Endometrium (tissue), 2 donors: ENCODE data around the gene COMP.

Source experiments
- FAIRE-seq: peaks from 2 replicates; lab custom pipeline; 2012; peaks lifted over from hg19 to GRCh38; lab: Jason Lieb, UNC
- donor health status: control.
- donor health status: control.

Gene COMP

GRCh38 chr19:18782559-18783225, 8.4 kb downstream of the COMP start:
- no peak for FAIRE-seq

- FAIRE-seq = no peak
These were observed 9.1 kb downstream of the COMP start for GRCh38 chr19:18781885-18782527.

GRCh38 chr19:18781047-18781600, 10.0 kb downstream of the COMP start:
- FAIRE-seq = no peak

DNA sequence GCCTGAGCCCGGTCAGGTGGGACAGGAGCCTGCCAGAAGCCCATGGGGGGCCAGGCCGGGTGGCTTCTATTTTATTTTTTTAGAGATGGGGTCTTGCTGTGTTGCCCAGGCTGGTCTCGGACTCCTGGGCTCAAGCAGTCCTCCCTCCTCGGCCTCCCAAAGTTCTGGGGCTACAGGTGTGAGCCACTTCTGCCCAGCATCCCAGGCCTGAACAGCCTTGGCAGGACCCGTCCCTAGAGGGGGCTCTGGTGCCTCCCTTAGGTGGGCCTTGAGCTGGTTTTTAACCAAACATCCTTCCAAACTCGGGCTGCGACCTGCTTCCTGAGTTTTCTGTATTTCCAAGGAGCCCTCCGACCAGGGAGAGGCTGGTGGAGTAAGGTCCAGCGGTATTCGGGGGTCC, 10.5 kb downstream of the COMP start:
- FAIRE-seq = no peak

- FAIRE-seq = no peak
These were observed 11.0 kb downstream of the COMP start for GRCh38 chr19:18780081-18780480.

GRCh38 chr19:18778826-18779495, 12.1 kb downstream of the COMP start:
- FAIRE-seq = no peak

DNA sequence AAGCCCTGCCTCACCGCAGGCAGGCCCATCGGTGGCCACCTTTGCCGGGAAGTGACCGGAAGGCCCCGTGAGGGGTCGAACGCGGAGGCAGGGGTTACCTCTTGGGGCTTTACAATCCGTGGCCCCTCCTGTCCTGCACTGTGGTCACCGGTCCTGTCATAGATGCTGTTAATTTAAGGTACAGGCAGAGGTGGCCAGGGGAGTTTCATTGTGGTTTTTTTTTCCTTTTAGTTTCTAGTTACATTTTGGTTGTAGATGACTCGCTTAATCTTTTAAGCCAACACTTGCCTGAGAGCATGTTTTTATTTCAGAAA, 13.1 kb downstream of the COMP start:
- FAIRE-seq = no peak

DNA sequence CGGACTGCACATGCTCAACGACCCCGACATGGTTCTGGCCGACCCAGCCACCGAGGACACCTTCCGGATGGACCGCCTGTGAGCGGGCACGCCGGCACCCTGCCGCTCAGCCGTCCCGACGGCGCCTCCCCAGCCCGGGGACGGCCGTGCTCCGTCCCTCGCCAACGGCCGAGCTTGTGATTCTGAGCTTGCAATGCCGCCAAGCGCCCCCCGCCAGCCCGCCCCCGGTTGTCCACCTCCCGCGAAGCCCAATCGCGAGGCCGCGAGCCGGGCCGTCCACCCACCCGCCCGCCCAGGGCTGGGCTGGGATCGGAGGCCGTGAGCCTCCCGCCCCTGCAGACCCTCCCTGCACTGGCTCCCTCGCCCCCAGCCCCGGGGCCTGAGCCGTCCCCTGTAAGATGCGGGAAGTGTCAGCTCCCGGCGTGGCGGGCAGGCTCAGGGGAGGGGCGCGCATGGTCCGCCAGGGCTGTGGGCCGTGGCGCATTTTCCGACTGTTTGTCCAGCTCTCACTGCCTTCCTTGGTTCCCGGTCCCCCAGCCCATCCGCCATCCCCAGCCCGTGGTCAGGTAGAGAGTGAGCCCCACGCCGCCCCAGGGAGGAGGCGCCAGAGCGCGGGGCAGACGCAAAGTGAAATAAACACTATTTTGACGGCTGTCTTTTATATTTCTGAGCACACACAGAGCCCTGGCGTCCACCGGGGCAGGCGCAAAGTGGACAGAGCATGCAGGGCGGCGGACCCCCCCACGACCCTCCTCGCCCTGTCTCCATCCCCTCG, 13.6 kb downstream of the COMP start:
- no peak for FAIRE-seq

- FAIRE-seq = no peak
These were observed 14.4 kb downstream of the COMP start for GRCh38 chr19:18776736-18777135.

- no peak for FAIRE-seq
These were observed 14.9 kb downstream of the COMP start for GRCh38 chr19:18776288-18776594.

- no peak for FAIRE-seq
These were observed 15.4 kb downstream of the COMP start for GRCh38 chr19:18775586-18776287.

- FAIRE-seq = no peak
These were observed 16.2 kb downstream of the COMP start for GRCh38 chr19:18774782-18775444.

GRCh38 chr19:18774107-18774506, 17.0 kb downstream of the COMP start:
- FAIRE-seq = no peak

DNA sequence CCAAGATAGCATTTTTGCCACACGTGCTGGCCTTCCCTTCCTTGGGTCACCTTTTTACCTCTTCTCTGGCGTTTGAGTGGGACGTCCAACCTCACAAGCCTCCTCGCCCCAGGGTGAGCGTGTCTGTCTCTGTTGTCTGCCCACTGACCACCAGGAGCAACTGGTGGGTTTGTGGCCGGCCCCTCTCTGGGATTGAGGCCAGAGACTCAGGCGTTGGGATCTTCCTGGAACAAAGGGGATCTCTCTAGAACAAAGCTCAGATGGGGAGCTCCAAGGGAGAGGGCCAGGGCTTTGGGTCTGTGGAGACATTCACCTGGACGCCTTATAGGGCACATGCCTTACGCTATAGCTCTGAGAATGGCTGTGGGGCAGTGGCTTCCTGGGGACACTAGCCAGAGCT, 17.4 kb downstream of the COMP start:
- no peak for FAIRE-seq

DNA sequence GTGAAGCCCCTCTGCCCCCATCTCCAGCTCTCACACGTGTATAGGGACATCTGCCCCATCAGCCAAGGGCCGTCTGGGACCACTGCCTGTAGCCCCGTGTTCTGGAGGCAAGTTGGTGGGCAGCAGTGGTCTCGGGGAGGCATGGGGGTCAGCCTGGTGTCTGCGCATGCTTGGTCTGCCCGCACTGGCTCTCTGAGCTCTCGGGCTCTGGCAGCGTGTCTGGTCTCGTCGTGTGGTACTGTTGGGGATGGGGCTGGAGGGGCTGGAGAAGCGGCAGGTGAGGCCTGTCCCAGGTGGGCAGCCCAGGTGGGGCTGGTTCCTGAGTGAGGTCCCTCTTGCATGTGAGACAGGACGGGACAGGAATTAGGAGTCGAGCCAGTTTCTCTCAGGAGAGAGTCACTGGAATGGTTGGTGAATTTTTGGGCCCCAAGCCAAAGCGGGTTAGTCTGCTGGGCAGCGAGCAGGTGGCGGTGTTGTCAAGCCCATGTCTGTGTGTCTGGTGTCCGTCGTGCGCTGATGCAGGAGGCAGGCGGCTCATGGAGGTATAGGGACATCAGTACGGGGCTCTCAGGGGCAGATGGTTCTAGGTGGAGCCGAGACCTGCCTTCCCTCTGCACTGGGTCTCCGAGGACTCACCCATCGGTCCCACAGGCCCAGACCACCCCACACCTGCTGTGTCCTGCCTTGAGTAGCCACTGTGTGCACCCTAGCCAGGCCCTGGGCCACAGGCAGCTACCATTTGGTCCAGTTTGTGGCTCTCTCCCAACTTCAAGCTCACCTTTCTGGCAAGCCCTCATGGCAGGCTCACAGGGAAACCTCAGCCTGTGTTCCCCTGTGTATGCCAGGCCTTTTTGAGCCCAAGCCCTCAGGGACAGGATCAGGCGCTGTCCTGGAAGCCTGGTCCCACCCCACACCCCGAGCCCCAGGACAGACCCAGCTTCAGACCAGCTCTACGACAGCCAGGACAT, 18.2 kb downstream of the COMP start:
- FAIRE-seq = no peak

DNA sequence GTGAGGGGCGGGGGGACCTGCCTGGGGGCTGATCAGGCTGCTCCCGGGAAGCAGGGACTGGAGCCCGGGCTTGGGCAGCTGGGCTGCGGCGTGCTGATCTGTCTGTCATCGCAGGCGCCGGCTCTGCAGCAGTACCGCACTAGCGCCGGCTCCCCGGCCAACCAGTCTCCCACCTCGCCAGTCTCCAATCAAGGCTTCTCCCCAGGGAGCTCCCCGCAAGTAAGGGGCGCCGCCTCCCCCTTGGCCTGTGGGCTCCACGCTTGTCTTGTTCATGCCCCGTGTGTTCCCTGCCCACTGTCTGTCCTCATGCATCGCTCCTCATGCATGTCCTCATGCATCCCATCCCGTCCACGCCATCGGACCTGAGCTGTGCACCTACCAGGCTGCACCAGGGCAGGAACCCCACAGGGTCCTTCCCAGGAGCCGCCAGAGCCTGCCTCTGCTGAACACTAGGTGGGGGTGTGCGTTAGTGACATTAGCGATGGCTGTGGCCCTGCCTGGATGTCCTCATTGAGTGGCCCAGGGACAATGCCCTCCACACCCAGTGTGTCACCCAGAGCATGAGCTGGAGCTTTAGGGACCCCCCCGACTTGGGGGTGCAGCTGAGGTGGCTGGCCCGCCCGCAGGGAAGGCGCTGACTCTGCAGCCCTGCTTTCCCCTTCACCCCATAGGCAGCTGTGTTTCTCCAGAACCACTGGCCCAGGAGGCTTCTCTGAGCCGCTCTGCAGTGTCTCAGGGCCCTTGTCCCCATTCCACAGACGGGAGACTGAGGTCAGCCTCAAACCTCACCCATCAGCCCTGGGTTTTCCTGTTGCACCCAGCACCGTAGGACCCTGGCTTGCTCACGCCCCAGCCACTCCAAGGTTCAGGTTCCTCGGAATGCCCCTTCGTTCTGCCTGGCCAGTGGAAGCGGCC, 19.5 kb downstream of the COMP start:
- FAIRE-seq = no peak

GRCh38 chr19:18770663-18771327, 20.3 kb downstream of the COMP start:
- FAIRE-seq = no peak

DNA sequence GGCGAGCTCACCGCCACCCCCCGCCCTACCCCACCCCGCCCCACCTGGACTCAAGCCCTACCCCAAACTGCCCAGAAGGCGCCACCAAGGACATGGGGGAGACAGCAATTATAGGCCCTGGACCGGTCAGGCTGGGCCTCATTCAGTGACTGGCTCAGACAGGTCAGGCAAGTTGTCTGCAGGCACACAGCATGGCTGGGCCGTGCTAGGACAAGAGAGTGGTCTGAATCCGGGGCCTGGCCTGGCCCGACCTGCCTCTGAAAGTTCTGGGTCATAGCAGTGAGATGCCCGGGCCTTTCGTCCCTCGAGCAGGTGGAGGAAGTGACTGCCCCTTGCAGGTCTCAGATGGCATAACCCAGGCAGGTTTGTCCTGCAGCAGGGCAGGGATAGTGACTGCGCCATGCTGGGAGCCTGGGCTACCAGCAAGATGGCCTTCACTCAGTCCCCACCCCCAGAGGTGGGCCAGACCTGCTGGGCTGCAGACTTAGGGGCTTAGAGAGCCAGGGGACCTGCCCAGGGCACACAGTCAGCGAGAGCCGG, 21.0 kb downstream of the COMP start:
- no peak for FAIRE-seq
